Esophagus muscularis mucosa (tissue), 3 donors: ENCODE data around the gene NBL1.

ENCODE experiments used
- POLR2A ChIP-seq: fragments of 450-650 bp; IDR thresholded peaks from one replicate; pipeline ENCODE4 v1.6.1; 2017; ENCODE audit warnings: antibody characterized with exemption, moderate library complexity, mild to moderate bottlenecking, low read depth
- TF ChIP-seq, protein P1 (sequence below), 3 experiments: fragments of 200-600 bp in 2 of 3; fragments of 450-650 bp in 1 of 3; sonication (generic) in 2 of 3; IDR thresholded peaks; one replicate each; pipeline ENCODE4 v1.5.1; 2017 to 2019; ENCODE audit warnings: antibody characterized with exemption in 3 of 3, mild to moderate bottlenecking in 2 of 3, moderate library complexity in 1 of 3

DNA sequence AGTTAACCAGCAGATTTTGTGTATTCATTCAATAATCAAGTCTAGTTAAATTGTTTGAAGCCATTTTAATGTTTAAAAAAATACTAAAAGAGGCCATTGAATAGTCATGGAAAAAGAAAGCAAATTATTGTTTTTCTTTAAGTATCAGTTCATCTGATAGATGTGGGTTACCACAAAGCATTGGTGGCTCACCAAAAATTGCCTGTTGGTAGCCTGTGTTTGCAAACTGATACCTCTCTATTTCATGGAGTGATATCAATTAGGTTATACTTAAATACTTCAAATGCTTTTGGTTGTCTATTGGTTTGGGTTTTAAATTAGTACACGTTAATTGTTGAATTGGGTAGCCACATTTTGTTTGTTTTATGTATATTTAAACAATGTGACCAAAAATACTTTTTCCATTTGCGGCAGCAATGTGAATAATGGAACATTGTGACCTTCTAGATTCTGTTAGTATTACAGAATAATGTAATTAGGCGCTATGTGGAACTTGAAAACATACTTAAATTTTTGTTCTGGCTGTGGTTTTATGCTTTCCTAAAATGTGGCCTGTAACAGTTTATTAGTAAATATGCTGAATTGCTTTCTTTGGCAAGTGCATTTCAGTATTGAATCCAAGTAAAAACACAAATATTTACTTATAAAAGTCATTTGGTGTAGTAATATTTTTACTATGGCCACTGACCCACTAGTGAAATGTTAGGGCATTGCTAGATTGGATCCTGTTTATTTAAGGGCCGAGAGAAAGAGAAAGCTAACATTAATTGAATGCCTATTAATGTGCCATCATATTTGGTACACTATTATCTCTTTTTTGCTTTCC, 37.1 kb upstream of the NBL1 start:
- TF ChIP-seq, protein P1, sequence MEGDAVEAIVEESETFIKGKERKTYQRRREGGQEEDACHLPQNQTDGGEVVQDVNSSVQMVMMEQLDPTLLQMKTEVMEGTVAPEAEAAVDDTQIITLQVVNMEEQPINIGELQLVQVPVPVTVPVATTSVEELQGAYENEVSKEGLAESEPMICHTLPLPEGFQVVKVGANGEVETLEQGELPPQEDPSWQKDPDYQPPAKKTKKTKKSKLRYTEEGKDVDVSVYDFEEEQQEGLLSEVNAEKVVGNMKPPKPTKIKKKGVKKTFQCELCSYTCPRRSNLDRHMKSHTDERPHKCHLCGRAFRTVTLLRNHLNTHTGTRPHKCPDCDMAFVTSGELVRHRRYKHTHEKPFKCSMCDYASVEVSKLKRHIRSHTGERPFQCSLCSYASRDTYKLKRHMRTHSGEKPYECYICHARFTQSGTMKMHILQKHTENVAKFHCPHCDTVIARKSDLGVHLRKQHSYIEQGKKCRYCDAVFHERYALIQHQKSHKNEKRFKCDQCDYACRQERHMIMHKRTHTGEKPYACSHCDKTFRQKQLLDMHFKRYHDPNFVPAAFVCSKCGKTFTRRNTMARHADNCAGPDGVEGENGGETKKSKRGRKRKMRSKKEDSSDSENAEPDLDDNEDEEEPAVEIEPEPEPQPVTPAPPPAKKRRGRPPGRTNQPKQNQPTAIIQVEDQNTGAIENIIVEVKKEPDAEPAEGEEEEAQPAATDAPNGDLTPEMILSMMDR (IDR thresholded peaks at IDR 0.05) = no peak
- no peak for TF ChIP-seq POLR2A
